WTC11 (cell line): Measurements from ENCODE around the gene PGD. TPM values are rescaled to one million over a fixed set of nuclear protein-coding genes. Genes with fewer than 3 reads are reported as not detected.

ENCODE experiments used
- CBFB ChIP-seq: sonication (generic); formaldehyde crosslinking; IDR thresholded peaks from 2 replicates; pipeline ENCODE4 v1.8.1; 2022; ENCODE audit warnings: mild to moderate bottlenecking, low read depth, missing genetic modification reagents
- HMGA2 ChIP-seq: fragments of 250-450 bp; sonication (Bioruptor Pico); IDR thresholded peaks from 2 replicates; pipeline ENCODE4 v1.4.0; 2021; ENCODE audit warnings: mild to moderate bottlenecking, moderate library complexity
- JAZF1 ChIP-seq: fragments of 250-450 bp; sonication (Bioruptor Pico); IDR thresholded peaks from 2 replicates; pipeline ENCODE4 v1.9.0; 2021; ENCODE audit warnings: moderate library complexity, mild to moderate bottlenecking, inconsistent platforms
- KAT7 ChIP-seq: sonication (generic); formaldehyde crosslinking; IDR thresholded peaks from 2 replicates; pipeline ENCODE4 v1.8.1; 2023; ENCODE audit warnings: missing genetic modification reagents, mild to moderate bottlenecking, borderline replicate concordance
- NR1H2 ChIP-seq: sonication (generic); formaldehyde crosslinking; IDR thresholded peaks from 2 replicates; pipeline ENCODE4 v1.9.0; 2021; ENCODE audit warnings: mild to moderate bottlenecking, moderate library complexity, missing genetic modification reagents
- RORB ChIP-seq: fragments of 250-450 bp; sonication (Bioruptor Pico); IDR thresholded peaks from 2 replicates; pipeline ENCODE4 v1.9.0; 2021; ENCODE audit warnings: mild to moderate bottlenecking
- SOX15 ChIP-seq: fragments of 250-450 bp; sonication (Bioruptor Pico); IDR thresholded peaks from 2 replicates; pipeline ENCODE4 v1.9.0; 2021; ENCODE audit warnings: mild to moderate bottlenecking
- TCF7 ChIP-seq: sonication (generic); formaldehyde crosslinking; IDR thresholded peaks from 2 replicates; pipeline ENCODE4 v1.8.0; 2022; ENCODE audit warnings: mild to moderate bottlenecking, low read depth, missing genetic modification reagents, moderate library complexity
- ZBTB21 ChIP-seq: sonication (generic); formaldehyde crosslinking; IDR thresholded peaks from 2 replicates; pipeline ENCODE4 v1.8.1; 2023; ENCODE audit warnings: mild to moderate bottlenecking, missing genetic modification reagents, borderline replicate concordance
- ZNF121 ChIP-seq: sonication (generic); formaldehyde crosslinking; IDR thresholded peaks from 2 replicates; pipeline ENCODE4 v1.8.0; 2023; ENCODE audit warnings: missing genetic modification reagents
- ZNF423 ChIP-seq: fragments of 250-450 bp; sonication (Bioruptor Pico); IDR thresholded peaks from 2 replicates; pipeline ENCODE4 v2.1.2; 2022; ENCODE audit warnings: mild to moderate bottlenecking, moderate library complexity
- ZNF671 ChIP-seq: fragments of 250-450 bp; sonication (Bioruptor Pico); IDR thresholded peaks from 2 replicates; pipeline ENCODE4 v1.8.0; 2021; ENCODE audit warnings: mild to moderate bottlenecking
- total RNA-seq: library from RNA; stranded (reverse); gene quantifications from 3 replicates; pipeline ENCODE4 v1.2.3, GENCODE V29; 2021
- TF ChIP-seq, protein P1 (sequence below): fragments of 250-450 bp; sonication (Bioruptor Pico); conservative IDR thresholded peaks from 2 replicates; pipeline ENCODE4 v1.9.0; 2021; ENCODE audit warnings: mild to moderate bottlenecking
- TF ChIP-seq, protein P2 (sequence below): sonication (generic); formaldehyde crosslinking; IDR thresholded peaks from 2 replicates; pipeline ENCODE4 v1.8.1; 2022; ENCODE audit warnings: mild to moderate bottlenecking, moderate library complexity, missing genetic modification reagents
- TF ChIP-seq, protein P3 (sequence below): sonication (generic); formaldehyde crosslinking; conservative IDR thresholded peaks from 2 replicates; pipeline ENCODE4 v1.8.1; 2022; ENCODE audit warnings: mild to moderate bottlenecking, missing genetic modification reagents
- TF ChIP-seq, protein P4 (sequence below): fragments of 250-450 bp; sonication (Bioruptor Pico); IDR thresholded peaks from 2 replicates; pipeline ENCODE4 v1.9.0; 2021; ENCODE audit warnings: mild to moderate bottlenecking, borderline replicate concordance
- TF ChIP-seq, protein P5 (sequence below): sonication (generic); formaldehyde crosslinking; IDR thresholded peaks from 2 replicates; pipeline ENCODE4 v1.8.0; 2023; ENCODE audit warnings: missing genetic modification reagents
- TF ChIP-seq, protein P6 (sequence below): sonication (generic); formaldehyde crosslinking; IDR thresholded peaks from 2 replicates; pipeline ENCODE4 v1.8.1; 2023; ENCODE audit warnings: mild to moderate bottlenecking, missing genetic modification reagents
- TF ChIP-seq, protein P7 (sequence below): sonication (generic); formaldehyde crosslinking; IDR thresholded peaks from 2 replicates; pipeline ENCODE4 v1.8.1; 2022; ENCODE audit warnings: low read depth, missing genetic modification reagents, borderline replicate concordance
- TF ChIP-seq, protein P8 (sequence below): fragments of 250-450 bp; sonication (Bioruptor Pico); IDR thresholded peaks from 2 replicates; pipeline ENCODE4 v1.9.0; 2021; ENCODE audit warnings: moderate library complexity, mild to moderate bottlenecking, inconsistent platforms, borderline replicate concordance
- TF ChIP-seq, protein P9 (sequence below): sonication (generic); formaldehyde crosslinking; IDR thresholded peaks from 2 replicates; pipeline ENCODE4 v1.8.1; 2023; ENCODE audit warnings: mild to moderate bottlenecking, moderate library complexity, missing genetic modification reagents
- TF ChIP-seq, protein P10 (sequence below): fragments of 250-450 bp; sonication (Bioruptor Pico); IDR thresholded peaks from 2 replicates; pipeline ENCODE4 v1.8.0; 2021; ENCODE audit warnings: mild to moderate bottlenecking

Gene PGD
- total RNA-seq, 1 experiment from 2014 or later: 278 TPM

DNA sequence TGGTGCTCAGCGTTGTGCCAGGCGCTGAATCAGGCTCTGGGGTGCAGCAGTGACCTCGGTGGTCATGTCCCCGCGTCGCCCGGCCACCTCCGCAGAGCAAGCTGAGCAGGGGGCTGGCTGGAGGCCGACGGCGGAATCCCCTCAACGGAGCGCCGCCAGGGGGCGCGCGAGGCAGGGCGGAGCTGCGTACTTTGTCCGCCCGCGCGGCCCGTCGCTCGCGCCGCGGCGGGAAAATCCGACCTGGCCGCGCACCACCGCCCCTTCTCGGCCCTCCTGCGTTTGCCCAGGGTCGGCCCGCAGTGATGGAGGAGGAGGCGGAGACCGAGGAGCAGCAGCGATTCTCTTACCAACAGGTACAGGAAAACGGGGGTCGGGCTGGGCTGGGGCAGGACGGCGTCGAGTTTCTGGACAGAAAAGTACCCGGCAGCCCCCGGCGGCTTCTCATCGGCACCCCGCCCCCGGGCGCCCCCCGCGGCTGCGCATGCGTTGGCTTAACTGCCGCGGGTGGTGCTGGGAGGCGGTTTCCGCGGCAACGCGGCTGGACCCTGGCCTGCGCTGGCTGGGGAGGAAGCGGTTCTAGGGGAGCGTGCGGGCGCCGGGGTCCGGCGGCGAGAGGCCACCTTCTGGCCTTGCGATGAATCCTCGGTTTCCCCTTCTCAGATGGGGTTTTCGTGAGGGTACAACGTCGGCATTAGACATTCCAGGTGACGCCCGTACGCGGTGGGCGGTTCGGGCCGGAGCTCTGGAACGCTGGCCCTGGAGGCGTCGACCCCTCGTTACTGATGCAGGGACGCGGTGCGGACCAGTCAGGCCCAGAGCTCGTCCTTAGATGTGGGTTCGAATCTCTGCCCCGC is 31.6 kb downstream of the PGD start, which contains the start of gene CENPS (continued):
- TF ChIP-seq, protein P1, sequence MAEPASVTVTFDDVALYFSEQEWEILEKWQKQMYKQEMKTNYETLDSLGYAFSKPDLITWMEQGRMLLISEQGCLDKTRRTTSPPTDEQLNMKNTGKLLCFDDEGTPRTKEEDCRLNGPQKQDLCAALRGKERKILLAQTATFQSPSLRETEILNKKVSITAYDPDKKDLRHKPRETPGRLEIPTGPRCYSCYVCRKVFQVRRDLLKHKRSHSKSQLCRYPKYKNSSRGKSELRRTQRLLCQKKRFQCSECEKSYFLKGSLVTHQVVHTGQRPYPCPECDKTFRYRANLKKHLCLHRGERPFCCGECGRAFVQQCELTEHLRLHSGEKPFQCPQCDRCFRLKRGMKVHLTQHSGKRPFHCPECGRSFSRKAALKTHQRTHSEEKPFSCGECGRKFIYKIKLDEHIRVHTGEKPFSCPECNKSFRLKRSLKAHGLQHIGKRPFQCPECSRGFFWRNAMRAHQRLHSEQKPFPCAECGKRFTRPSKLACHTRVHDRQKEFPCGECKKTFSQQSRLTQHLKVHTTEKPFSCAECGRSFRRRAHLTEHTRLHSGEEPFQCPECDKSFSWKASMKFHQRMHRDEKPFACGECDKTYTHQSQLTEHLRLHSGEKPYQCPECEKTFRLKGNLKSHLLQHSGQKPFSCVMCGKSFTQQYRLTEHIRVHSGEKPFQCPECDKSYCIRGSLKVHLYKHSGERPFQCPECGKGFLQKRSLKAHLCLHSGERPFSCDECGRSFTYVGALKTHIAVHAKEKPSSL (CRISPR knock-in tag): no peak
- TF ChIP-seq RORB (no peak), SOX15 (CRISPR knock-in tag) (no peak), KAT7 (CRISPR knock-in tag) (peak; percentile 39; the same call in 1 of the 2 replicates), ZNF423 (CRISPR knock-in tag) (no peak), CBFB (CRISPR knock-in tag) (no peak), HMGA2 (CRISPR knock-in tag) (no peak), TCF7 (CRISPR knock-in tag) (no peak), JAZF1 (no peak), NR1H2 (CRISPR knock-in tag) (no peak), ZBTB21 (peak; percentile 59; the same call in 1 of the 2 replicates), ZNF671 (CRISPR knock-in tag) (no peak), ZNF121 (no peak)
- TF ChIP-seq, protein P2, sequence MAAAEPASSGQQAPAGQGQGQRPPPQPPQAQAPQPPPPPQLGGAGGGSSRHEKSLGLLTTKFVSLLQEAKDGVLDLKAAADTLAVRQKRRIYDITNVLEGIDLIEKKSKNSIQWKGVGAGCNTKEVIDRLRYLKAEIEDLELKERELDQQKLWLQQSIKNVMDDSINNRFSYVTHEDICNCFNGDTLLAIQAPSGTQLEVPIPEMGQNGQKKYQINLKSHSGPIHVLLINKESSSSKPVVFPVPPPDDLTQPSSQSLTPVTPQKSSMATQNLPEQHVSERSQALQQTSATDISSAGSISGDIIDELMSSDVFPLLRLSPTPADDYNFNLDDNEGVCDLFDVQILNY (CRISPR knock-in tag): peak; percentile 100
- TF ChIP-seq, protein P3, sequence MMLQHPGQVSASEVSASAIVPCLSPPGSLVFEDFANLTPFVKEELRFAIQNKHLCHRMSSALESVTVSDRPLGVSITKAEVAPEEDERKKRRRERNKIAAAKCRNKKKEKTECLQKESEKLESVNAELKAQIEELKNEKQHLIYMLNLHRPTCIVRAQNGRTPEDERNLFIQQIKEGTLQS (CRISPR knock-in tag): 0 out of 2 replicates have a peak, but pooled peaks have one; percentile 12
- TF ChIP-seq, protein P4, sequence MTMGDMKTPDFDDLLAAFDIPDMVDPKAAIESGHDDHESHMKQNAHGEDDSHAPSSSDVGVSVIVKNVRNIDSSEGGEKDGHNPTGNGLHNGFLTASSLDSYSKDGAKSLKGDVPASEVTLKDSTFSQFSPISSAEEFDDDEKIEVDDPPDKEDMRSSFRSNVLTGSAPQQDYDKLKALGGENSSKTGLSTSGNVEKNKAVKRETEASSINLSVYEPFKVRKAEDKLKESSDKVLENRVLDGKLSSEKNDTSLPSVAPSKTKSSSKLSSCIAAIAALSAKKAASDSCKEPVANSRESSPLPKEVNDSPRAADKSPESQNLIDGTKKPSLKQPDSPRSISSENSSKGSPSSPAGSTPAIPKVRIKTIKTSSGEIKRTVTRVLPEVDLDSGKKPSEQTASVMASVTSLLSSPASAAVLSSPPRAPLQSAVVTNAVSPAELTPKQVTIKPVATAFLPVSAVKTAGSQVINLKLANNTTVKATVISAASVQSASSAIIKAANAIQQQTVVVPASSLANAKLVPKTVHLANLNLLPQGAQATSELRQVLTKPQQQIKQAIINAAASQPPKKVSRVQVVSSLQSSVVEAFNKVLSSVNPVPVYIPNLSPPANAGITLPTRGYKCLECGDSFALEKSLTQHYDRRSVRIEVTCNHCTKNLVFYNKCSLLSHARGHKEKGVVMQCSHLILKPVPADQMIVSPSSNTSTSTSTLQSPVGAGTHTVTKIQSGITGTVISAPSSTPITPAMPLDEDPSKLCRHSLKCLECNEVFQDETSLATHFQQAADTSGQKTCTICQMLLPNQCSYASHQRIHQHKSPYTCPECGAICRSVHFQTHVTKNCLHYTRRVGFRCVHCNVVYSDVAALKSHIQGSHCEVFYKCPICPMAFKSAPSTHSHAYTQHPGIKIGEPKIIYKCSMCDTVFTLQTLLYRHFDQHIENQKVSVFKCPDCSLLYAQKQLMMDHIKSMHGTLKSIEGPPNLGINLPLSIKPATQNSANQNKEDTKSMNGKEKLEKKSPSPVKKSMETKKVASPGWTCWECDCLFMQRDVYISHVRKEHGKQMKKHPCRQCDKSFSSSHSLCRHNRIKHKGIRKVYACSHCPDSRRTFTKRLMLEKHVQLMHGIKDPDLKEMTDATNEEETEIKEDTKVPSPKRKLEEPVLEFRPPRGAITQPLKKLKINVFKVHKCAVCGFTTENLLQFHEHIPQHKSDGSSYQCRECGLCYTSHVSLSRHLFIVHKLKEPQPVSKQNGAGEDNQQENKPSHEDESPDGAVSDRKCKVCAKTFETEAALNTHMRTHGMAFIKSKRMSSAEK (CRISPR knock-in tag): no peak
- TF ChIP-seq, protein P5, sequence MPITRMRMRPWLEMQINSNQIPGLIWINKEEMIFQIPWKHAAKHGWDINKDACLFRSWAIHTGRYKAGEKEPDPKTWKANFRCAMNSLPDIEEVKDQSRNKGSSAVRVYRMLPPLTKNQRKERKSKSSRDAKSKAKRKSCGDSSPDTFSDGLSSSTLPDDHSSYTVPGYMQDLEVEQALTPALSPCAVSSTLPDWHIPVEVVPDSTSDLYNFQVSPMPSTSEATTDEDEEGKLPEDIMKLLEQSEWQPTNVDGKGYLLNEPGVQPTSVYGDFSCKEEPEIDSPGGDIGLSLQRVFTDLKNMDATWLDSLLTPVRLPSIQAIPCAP: peak; percentile 36; the same call in 1 of the 2 replicates
- TF ChIP-seq, protein P6, sequence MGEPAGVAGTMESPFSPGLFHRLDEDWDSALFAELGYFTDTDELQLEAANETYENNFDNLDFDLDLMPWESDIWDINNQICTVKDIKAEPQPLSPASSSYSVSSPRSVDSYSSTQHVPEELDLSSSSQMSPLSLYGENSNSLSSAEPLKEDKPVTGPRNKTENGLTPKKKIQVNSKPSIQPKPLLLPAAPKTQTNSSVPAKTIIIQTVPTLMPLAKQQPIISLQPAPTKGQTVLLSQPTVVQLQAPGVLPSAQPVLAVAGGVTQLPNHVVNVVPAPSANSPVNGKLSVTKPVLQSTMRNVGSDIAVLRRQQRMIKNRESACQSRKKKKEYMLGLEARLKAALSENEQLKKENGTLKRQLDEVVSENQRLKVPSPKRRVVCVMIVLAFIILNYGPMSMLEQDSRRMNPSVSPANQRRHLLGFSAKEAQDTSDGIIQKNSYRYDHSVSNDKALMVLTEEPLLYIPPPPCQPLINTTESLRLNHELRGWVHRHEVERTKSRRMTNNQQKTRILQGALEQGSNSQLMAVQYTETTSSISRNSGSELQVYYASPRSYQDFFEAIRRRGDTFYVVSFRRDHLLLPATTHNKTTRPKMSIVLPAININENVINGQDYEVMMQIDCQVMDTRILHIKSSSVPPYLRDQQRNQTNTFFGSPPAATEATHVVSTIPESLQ (CRISPR knock-in tag): no peak
- TF ChIP-seq, protein P7, sequence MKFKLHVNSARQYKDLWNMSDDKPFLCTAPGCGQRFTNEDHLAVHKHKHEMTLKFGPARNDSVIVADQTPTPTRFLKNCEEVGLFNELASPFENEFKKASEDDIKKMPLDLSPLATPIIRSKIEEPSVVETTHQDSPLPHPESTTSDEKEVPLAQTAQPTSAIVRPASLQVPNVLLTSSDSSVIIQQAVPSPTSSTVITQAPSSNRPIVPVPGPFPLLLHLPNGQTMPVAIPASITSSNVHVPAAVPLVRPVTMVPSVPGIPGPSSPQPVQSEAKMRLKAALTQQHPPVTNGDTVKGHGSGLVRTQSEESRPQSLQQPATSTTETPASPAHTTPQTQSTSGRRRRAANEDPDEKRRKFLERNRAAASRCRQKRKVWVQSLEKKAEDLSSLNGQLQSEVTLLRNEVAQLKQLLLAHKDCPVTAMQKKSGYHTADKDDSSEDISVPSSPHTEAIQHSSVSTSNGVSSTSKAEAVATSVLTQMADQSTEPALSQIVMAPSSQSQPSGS: no peak
- TF ChIP-seq, protein P8, sequence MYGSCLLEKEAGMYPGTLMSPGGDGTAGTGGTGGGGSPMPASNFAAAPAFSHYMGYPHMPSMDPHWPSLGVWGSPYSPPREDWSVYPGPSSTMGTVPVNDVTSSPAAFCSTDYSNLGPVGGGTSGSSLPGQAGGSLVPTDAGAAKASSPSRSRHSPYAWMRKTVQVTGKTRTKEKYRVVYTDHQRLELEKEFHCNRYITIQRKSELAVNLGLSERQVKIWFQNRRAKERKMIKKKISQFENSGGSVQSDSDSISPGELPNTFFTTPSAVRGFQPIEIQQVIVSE (CRISPR knock-in tag): no peak
- TF ChIP-seq, protein P9, sequence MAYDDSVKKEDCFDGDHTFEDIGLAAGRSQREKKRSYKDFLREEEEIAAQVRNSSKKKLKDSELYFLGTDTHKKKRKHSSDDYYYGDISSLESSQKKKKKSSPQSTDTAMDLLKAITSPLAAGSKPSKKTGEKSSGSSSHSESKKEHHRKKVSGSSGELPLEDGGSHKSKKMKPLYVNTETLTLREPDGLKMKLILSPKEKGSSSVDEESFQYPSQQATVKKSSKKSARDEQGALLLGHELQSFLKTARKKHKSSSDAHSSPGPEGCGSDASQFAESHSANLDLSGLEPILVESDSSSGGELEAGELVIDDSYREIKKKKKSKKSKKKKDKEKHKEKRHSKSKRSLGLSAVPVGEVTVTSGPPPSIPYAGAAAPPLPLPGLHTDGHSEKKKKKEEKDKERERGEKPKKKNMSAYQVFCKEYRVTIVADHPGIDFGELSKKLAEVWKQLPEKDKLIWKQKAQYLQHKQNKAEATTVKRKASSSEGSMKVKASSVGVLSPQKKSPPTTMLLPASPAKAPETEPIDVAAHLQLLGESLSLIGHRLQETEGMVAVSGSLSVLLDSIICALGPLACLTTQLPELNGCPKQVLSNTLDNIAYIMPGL (CRISPR knock-in tag): peak; percentile 100
- TF ChIP-seq, protein P10, sequence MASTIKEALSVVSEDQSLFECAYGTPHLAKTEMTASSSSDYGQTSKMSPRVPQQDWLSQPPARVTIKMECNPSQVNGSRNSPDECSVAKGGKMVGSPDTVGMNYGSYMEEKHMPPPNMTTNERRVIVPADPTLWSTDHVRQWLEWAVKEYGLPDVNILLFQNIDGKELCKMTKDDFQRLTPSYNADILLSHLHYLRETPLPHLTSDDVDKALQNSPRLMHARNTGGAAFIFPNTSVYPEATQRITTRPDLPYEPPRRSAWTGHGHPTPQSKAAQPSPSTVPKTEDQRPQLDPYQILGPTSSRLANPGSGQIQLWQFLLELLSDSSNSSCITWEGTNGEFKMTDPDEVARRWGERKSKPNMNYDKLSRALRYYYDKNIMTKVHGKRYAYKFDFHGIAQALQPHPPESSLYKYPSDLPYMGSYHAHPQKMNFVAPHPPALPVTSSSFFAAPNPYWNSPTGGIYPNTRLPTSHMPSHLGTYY: no peak
